Neural cell (in vitro differentiated cells): ENCODE results near the gene ATP2B2. TPM values are rescaled to one million over a fixed set of nuclear protein-coding genes. Genes with fewer than 3 reads are reported as not detected.

Experiments
- H2AFZ ChIP-seq: fragments of 200-600, 300-800 bp; sonication (generic), shearing (Covaris generic); 2 replicates; pipeline ENCODE4 v1.6.0; 2014; ENCODE audit warnings: low read depth, mild to moderate bottlenecking, antibody characterized with exemption, low read length, moderate library complexity
- H3F3A ChIP-seq: fragments of 200-600 bp; shearing (Covaris generic); 2 replicates; pipeline ENCODE4 v1.6.1; 2016; ENCODE audit warnings: mild to moderate bottlenecking, moderate library complexity, mixed read lengths, antibody characterized with exemption, low read length; ENCODE audit not compliant: insufficient read depth, poor library complexity, severe bottlenecking
- H3K27ac ChIP-seq: fragments of 200-600, 300-800 bp; sonication (generic), shearing (Covaris generic); 2 replicates; pipeline ENCODE4 v1.5.1; 2014; ENCODE audit warnings: mild to moderate bottlenecking, low read length, moderate library complexity
- H3K27me3 ChIP-seq: fragments of 300-800, 200-600 bp; sonication (generic), shearing (Covaris generic); 2 replicates; pipeline ENCODE4 v1.6.0; 2014; ENCODE audit warnings: mild to moderate bottlenecking, low read depth, low read length, moderate library complexity; ENCODE audit not compliant: insufficient read depth
- H3K36me3 ChIP-seq: fragments of 300-800, 200-600 bp; sonication (generic), shearing (Covaris generic); 2 replicates; pipeline ENCODE4 v1.5.1; 2014; ENCODE audit warnings: mild to moderate bottlenecking, antibody characterized with exemption, low read length, moderate library complexity; ENCODE audit not compliant: insufficient read depth
- H3K4me2 ChIP-seq: fragments of 300-800, 200-600 bp; sonication (generic), shearing (Covaris generic); 2 replicates; pipeline ENCODE4 v1.6.0; 2014; ENCODE audit warnings: mild to moderate bottlenecking, low read length
- H3K4me3 ChIP-seq: fragments of 300-800, 200-600 bp; sonication (generic), shearing (Covaris generic); 2 replicates; pipeline ENCODE4 v1.5.1; 2014; ENCODE audit warnings: mild to moderate bottlenecking, low read length, moderate library complexity
- H3K79me2 ChIP-seq: fragments of 200-600 bp; shearing (Covaris generic); replicated peaks from 2 replicates; pipeline ENCODE4 v1.6.0; 2014; ENCODE audit warnings: mild to moderate bottlenecking, low read length, moderate library complexity; ENCODE audit not compliant: insufficient read depth
- H3K9ac ChIP-seq: fragments of 300-800, 200-600 bp; sonication (generic), shearing (Covaris generic); 2 replicates; pipeline ENCODE4 v1.6.1; 2016; ENCODE audit warnings: mild to moderate bottlenecking, low read length, mixed read lengths
- H3K9me2 ChIP-seq: fragments of 200-600 bp; shearing (Covaris generic); 2 replicates; pipeline ENCODE4 v1.6.1; 2016; ENCODE audit warnings: mild to moderate bottlenecking, low read length, mixed read lengths; ENCODE audit not compliant: insufficient read depth
- H3K9me3 ChIP-seq: fragments of 200-600, 300-800 bp; sonication (generic), shearing (Covaris generic); 2 replicates; pipeline ENCODE4 v1.6.1; 2016; ENCODE audit warnings: mild to moderate bottlenecking, mixed run types, low read length, moderate library complexity, mixed read lengths
- H4K20me1 ChIP-seq: fragments of 200-600 bp; shearing (Covaris generic); 2 replicates; pipeline ENCODE4 v1.6.1; 2016; ENCODE audit warnings: mild to moderate bottlenecking, mixed run types; ENCODE audit not compliant: insufficient read depth
- CTCF ChIP-seq: fragments of 450-650 bp; IDR thresholded peaks from 2 replicates; pipeline ENCODE4 v1.5.1; 2014; ENCODE audit warnings: antibody characterized with exemption, mild to moderate bottlenecking, moderate library complexity; ENCODE audit not compliant: poor library complexity, severe bottlenecking
- EP300 ChIP-seq: fragments of 450-650 bp; conservative IDR thresholded peaks from 2 replicates; pipeline ENCODE4 v1.6.1; 2014; ENCODE audit warnings: antibody characterized with exemption, mild to moderate bottlenecking, moderate library complexity; ENCODE audit not compliant: poor library complexity, severe bottlenecking
- EZH2 ChIP-seq: fragments of 200-600, 300-800 bp; shearing (Covaris generic), sonication (generic); IDR thresholded peaks from 2 replicates; pipeline ENCODE4 v1.6.1; 2014; ENCODE audit warnings: antibody characterized with exemption, low read length, borderline replicate concordance, mild to moderate bottlenecking; ENCODE audit not compliant: insufficient read depth, poor library complexity, severe bottlenecking
- MXI1 ChIP-seq: fragments of 450-650 bp; conservative IDR thresholded peaks from 2 replicates; pipeline ENCODE4 v1.6.1; 2014; ENCODE audit warnings: antibody characterized with exemption, mild to moderate bottlenecking; ENCODE audit not compliant: poor library complexity, severe bottlenecking
- POLR2AphosphoS5 ChIP-seq: IDR thresholded peaks from 2 replicates; pipeline ENCODE4 v1.6.1; 2012
- RAD21 ChIP-seq: fragments of 450-650 bp; conservative IDR thresholded peaks from 2 replicates; pipeline ENCODE4 v1.6.1; 2014; ENCODE audit warnings: antibody characterized with exemption, mild to moderate bottlenecking, moderate library complexity
- SMC3 ChIP-seq: fragments of 450-650 bp; conservative IDR thresholded peaks from 2 replicates; pipeline ENCODE4 v1.6.1; 2014; ENCODE audit warnings: antibody characterized with exemption, mild to moderate bottlenecking, moderate library complexity; ENCODE audit not compliant: poor library complexity
- TAF1 ChIP-seq: IDR thresholded peaks from 2 replicates; pipeline ENCODE4 v1.6.1; 2012; ENCODE audit warnings: low read depth
- polyA plus RNA-seq: library from polyadenylated mRNA; depleted of rRNA; stranded (reverse); fragments of >200 nt; gene quantifications from 2 replicates; pipeline ENCODE4 v1.2.3, GENCODE V29; 2014
- TF ChIP-seq, protein P1 (sequence below): IDR thresholded peaks from 2 replicates; pipeline ENCODE4 v1.6.1; 2012; ENCODE audit warnings: borderline replicate concordance

The ATP2B2 gene
- polyA plus RNA-seq, 1 donor from 2014 or later: 8.3 TPM

DNA sequence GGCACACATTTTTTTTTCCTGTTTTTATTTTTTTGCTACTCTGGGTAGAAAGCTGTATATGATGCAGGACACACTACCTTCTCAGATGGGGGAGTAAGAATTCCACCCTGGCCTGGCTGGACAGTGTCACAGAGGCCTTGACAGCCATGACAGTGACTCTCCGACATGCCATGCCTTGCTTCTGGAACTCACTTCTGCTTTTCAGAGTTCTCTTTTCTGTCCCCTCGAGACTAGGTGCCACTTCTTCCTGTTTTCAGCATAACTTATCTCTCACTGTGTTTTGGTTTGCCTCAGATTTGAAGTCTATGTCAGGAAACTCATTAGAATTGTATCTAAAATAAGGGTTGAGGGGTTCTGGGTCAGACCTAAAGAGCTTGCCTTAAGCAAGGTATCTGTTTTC lies 115.4 kb downstream of the ATP2B2 start:
- H3K9ac ChIP-seq: no peak overlapping the region
- no peaks in the 10 kb centered on the region for H3K79me2 ChIP-seq
- H4K20me1 ChIP-seq: no peaks in the 10 kb centered on the region
- H3K9me2 ChIP-seq: no peaks in the 10 kb centered on the region
- peaks cover 20% of the 10 kb centered on the region for H3K9me3 ChIP-seq
- H2AFZ ChIP-seq: no peak overlapping the region
- H3K4me3 ChIP-seq: no peak overlapping the region
- no peaks in the 10 kb centered on the region for H3K36me3 ChIP-seq
- H3K27ac ChIP-seq: no peak overlapping the region
- no peak for TF ChIP-seq CTCF
- TF ChIP-seq EZH2: no peak
- TF ChIP-seq, protein P1, sequence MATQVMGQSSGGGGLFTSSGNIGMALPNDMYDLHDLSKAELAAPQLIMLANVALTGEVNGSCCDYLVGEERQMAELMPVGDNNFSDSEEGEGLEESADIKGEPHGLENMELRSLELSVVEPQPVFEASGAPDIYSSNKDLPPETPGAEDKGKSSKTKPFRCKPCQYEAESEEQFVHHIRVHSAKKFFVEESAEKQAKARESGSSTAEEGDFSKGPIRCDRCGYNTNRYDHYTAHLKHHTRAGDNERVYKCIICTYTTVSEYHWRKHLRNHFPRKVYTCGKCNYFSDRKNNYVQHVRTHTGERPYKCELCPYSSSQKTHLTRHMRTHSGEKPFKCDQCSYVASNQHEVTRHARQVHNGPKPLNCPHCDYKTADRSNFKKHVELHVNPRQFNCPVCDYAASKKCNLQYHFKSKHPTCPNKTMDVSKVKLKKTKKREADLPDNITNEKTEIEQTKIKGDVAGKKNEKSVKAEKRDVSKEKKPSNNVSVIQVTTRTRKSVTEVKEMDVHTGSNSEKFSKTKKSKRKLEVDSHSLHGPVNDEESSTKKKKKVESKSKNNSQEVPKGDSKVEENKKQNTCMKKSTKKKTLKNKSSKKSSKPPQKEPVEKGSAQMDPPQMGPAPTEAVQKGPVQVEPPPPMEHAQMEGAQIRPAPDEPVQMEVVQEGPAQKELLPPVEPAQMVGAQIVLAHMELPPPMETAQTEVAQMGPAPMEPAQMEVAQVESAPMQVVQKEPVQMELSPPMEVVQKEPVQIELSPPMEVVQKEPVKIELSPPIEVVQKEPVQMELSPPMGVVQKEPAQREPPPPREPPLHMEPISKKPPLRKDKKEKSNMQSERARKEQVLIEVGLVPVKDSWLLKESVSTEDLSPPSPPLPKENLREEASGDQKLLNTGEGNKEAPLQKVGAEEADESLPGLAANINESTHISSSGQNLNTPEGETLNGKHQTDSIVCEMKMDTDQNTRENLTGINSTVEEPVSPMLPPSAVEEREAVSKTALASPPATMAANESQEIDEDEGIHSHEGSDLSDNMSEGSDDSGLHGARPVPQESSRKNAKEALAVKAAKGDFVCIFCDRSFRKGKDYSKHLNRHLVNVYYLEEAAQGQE: no peak
- no peak for TF ChIP-seq POLR2AphosphoS5
- no peak for TF ChIP-seq EP300
- no peak for TF ChIP-seq MXI1
- no peak for TF ChIP-seq SMC3
- no peak for TF ChIP-seq RAD21
- TF ChIP-seq TAF1: no peak
- H3K27me3 ChIP-seq: no peaks in the 10 kb centered on the region
- H3K4me2 ChIP-seq: no peak overlapping the region
- no peaks in the 10 kb centered on the region for H3F3A ChIP-seq

DNA sequence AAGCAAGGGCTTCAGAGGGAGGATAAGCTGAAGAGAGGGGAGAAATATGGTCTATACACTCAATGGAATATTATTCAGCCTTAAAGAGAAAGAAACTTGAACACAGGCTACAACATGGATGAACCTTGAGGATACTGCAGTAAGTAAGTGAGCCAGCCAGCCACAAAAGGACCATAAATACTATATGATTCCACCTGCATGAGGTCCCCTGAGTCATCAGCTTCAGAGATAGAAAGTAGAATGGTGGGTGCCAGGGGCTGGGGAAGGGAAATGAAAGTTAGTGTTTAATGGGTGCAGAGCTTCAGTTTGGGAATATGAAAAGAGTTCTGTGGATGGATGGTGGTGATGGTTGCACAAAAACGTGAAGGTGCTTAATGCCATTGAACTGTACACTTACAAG lies 116.0 kb downstream of the ATP2B2 start:
- H3K4me3 ChIP-seq: no peak overlapping the region
- no peak overlapping the region for H3K9ac ChIP-seq
- H2AFZ ChIP-seq: no peak overlapping the region
- TF ChIP-seq, protein P1: no peak
- no peak for TF ChIP-seq MXI1
- no peak for TF ChIP-seq EZH2
- TF ChIP-seq TAF1: no peak
- TF ChIP-seq CTCF: no peak
- TF ChIP-seq POLR2AphosphoS5: no peak
- TF ChIP-seq RAD21: no peak
- TF ChIP-seq EP300: no peak
- TF ChIP-seq SMC3: no peak
- H3K4me2 ChIP-seq: no peak overlapping the region
- H3K79me2 ChIP-seq: no peaks in the 10 kb centered on the region
- no peaks in the 10 kb centered on the region for H3K9me2 ChIP-seq
- peaks cover 20% of the 10 kb centered on the region for H3K9me3 ChIP-seq
- H3K36me3 ChIP-seq: no peaks in the 10 kb centered on the region
- no peaks in the 10 kb centered on the region for H3F3A ChIP-seq
- H4K20me1 ChIP-seq: no peaks in the 10 kb centered on the region
- no peak overlapping the region for H3K27ac ChIP-seq
- H3K27me3 ChIP-seq: no peaks in the 10 kb centered on the region
